PC-3 (cell line): ENCODE data around the gene P2RX5. TPM values are rescaled to one million over a fixed set of nuclear protein-coding genes. Genes with fewer than 3 reads are reported as not detected.
A peak's percentile ranks its signal among the peaks of the same experiment; 100 is the strongest.
"Not testable (repeated sequence)": the region's sequence is repeated elsewhere in the genome, so short reads cannot be mapped to it uniquely, and the experiment has no call there.

Experiments
- ATAC-seq: fragments of 200-7000 bp; cut with Tn5 transposase; 2 replicates; pipeline ENCODE4 v1.9.1; 2020; ENCODE audit warnings: mild to moderate bottlenecking, moderate library complexity
- BruUV-seq: library from RNA; stranded (reverse); fragments of 400-500 nt; replicated peaks from 2 replicates; lab custom pipeline; 2021; lab: Mats Ljungman, UMichigan
- CTCF ChIA-PET: fragments of 300-600 bp; sonication (Branson Sonifier 250); formaldehyde crosslinking; loops from one replicate; lab custom pipeline; 2022; ENCODE audit warnings: antibody characterized with exemption; lab: Charles Lee
- POLR2A ChIA-PET: fragments of 300-600 bp; sonication (Branson Sonifier 250); formaldehyde crosslinking; loops from one replicate; lab custom pipeline; 2022; ENCODE audit warnings: antibody characterized with exemption; ENCODE audit not compliant: unreplicated experiment; lab: Charles Lee
- DNase-seq: peaks from one replicate; pipeline ENCODE4 v3.0.0-alpha.2; 2015
- H2AFZ ChIP-seq: fragments of 300-600 bp; sonication (generic); 2 replicates; pipeline ENCODE4 v1.6.0; 2016; ENCODE audit warnings: antibody characterized with exemption, low read length
- H3F3A ChIP-seq: fragments of 300-600 bp; sonication (generic); one replicate; pipeline ENCODE4 v1.6.0; 2017; ENCODE audit warnings: antibody characterized with exemption, low read length, control low read depth, mild to moderate bottlenecking; ENCODE audit not compliant: unreplicated experiment
- H3K27ac ChIP-seq: fragments of 300-600 bp; sonication (generic); 2 replicates; pipeline ENCODE4 v1.5.1; 2016; ENCODE audit warnings: mild to moderate bottlenecking, low read length
- H3K27me3 ChIP-seq: fragments of 300-600 bp; sonication (generic); 2 replicates; pipeline ENCODE4 v1.6.1; 2016; ENCODE audit warnings: low read length, mixed read lengths
- H3K36me3 ChIP-seq: fragments of 300-600 bp; sonication (generic); 2 replicates; pipeline ENCODE4 v1.6.1; 2016; ENCODE audit warnings: low read depth, mixed run types, low read length, mixed read lengths
- H3K4me1 ChIP-seq: fragments of 300-600 bp; sonication (generic); 2 replicates; pipeline ENCODE4 v1.5.1; 2016; ENCODE audit warnings: low read length; ENCODE audit not compliant: insufficient read depth
- H3K4me2 ChIP-seq: fragments of 300-600 bp; sonication (generic); 2 replicates; pipeline ENCODE4 v1.6.0; 2016; ENCODE audit warnings: low read length
- H3K4me3 ChIP-seq: fragments of 300-600 bp; sonication (generic); 2 replicates; pipeline ENCODE4 v1.5.1; 2016; ENCODE audit warnings: mild to moderate bottlenecking, low read length, mixed read lengths
- H3K79me2 ChIP-seq: fragments of 300-600 bp; sonication (generic); 2 replicates; pipeline ENCODE4 v1.6.1; 2017; ENCODE audit warnings: low read length, mixed read lengths
- H3K9ac ChIP-seq: fragments of 300-600 bp; sonication (generic); 2 replicates; pipeline ENCODE4 v1.6.0; 2016; ENCODE audit warnings: mild to moderate bottlenecking, low read length
- H3K9me2 ChIP-seq: fragments of 300-600 bp; sonication (generic); replicated peaks from 2 replicates; pipeline ENCODE4 v1.6.1; 2016; ENCODE audit warnings: mixed run types, low read length, mixed read lengths
- H3K9me3 ChIP-seq: fragments of 300-600 bp; sonication (generic); 2 replicates; pipeline ENCODE4 v1.6.1; 2016; ENCODE audit warnings: low read length, mixed read lengths
- H4K20me1 ChIP-seq: fragments of 300-600 bp; sonication (generic); 2 replicates; pipeline ENCODE4 v1.6.1; 2016; ENCODE audit warnings: low read length, mixed read lengths
- EZH2 ChIP-seq: fragments of 300-600 bp; sonication (generic); IDR thresholded peaks from one replicate; pipeline ENCODE4 v1.6.1; 2017; ENCODE audit warnings: antibody characterized with exemption, mild to moderate bottlenecking, low read length; ENCODE audit not compliant: unreplicated experiment
- EZH2phosphoT487 ChIP-seq: fragments of 300-600 bp; sonication (generic); IDR thresholded peaks from 2 replicates; pipeline ENCODE4 v1.6.1; 2018; ENCODE audit warnings: mild to moderate bottlenecking, antibody characterized with exemption, low read length, borderline replicate concordance
- intact Hi-C: fragments of 100-400 bp; cut with micrococcal nuclease; formaldehyde crosslinking; loops from 2 replicates; pipeline ENCODE4 v1.9.0; 2023
- total RNA-seq: library from RNA; depleted of rRNA; stranded (reverse); fragments of >200 nt; gene quantifications from 2 replicates; pipeline ENCODE4 v1.2.3, GENCODE V29; 2014
- TF ChIP-seq, protein P1 (sequence below): fragments of 300-600 bp; sonication (generic); conservative IDR thresholded peaks from 2 replicates; pipeline ENCODE4 v1.5.1; 2017; ENCODE audit warnings: antibody characterized with exemption, low read depth, mild to moderate bottlenecking, low read length

Gene P2RX5
- total RNA-seq, 1 experiment from 2014 or later, result 13.0 TPM

DNA sequence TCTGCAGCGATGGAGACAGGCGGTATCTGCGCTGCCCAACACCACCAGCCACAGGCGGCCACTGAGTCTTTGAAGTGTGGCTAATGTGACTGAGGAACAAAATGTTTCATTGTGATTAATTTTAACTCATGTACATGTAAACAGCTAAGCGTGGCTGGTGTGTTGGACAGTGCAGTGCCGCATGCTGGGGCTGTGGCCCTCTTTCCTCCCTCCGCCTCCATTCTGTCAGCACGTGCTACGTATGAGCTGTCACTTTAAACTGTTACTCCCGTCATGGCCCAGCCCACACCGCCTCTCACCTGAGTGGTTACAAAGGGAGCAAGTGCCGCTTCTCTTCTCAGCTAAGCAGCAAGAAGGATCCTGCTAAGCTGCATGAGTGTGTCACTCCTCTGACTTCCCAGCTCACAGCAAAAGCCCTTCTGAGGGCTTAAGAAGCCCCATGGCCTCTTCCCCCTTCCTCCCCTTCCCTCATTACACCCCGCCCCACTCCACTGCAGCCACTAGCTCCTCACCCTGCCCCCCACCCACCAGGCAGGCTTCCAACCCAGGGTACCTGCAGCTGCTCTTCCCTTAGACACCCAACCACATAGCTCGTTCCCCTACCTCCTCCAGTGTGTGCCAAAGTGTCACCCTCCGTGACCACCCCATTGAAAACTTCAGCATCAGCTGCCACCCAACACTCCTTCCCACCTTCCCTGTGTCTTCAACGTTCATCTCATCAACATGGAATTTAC is 42.8 kb upstream of the P2RX5 start:
- DNase-seq (peak; percentile 43), ATAC-seq (peak; percentile 50)
- CTCF ChIA-PET, result interaction anchor here (1.2 to 1.4 kb wide), 2 partner anchors 34 to 108 kb away, joined by 5 to 8 read pairs; partner anchors contain the start of gene NCBP3
- H4K20me1 ChIP-seq, result no peaks in the 10 kb centered on the region
- peak overlapping the region; percentile 59 for H3K4me3 ChIP-seq
- H3K36me3 ChIP-seq, result no peaks in the 10 kb centered on the region
- no peak overlapping the region for H3K9ac ChIP-seq
- no TSS peak for BruUV-seq
- H2AFZ ChIP-seq, result peak overlapping the region; percentile 80
- H3F3A ChIP-seq, result no peaks in the 10 kb centered on the region
- peaks cover 11% of the 10 kb centered on the region for H3K4me1 ChIP-seq
- no peaks in the 10 kb centered on the region for H3K27me3 ChIP-seq
- H3K79me2 ChIP-seq, result no peaks in the 10 kb centered on the region
- H3K9me3 ChIP-seq, result no peaks in the 10 kb centered on the region
- TF ChIP-seq, protein P1, sequence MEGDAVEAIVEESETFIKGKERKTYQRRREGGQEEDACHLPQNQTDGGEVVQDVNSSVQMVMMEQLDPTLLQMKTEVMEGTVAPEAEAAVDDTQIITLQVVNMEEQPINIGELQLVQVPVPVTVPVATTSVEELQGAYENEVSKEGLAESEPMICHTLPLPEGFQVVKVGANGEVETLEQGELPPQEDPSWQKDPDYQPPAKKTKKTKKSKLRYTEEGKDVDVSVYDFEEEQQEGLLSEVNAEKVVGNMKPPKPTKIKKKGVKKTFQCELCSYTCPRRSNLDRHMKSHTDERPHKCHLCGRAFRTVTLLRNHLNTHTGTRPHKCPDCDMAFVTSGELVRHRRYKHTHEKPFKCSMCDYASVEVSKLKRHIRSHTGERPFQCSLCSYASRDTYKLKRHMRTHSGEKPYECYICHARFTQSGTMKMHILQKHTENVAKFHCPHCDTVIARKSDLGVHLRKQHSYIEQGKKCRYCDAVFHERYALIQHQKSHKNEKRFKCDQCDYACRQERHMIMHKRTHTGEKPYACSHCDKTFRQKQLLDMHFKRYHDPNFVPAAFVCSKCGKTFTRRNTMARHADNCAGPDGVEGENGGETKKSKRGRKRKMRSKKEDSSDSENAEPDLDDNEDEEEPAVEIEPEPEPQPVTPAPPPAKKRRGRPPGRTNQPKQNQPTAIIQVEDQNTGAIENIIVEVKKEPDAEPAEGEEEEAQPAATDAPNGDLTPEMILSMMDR, result no peak
- TF ChIP-seq EZH2phosphoT487, result no peak
- TF ChIP-seq EZH2, result no peak
- intact Hi-C loops, result no loop called here
- no peak overlapping the region for H3K27ac ChIP-seq
- H3K4me2 ChIP-seq, result peak overlapping the region; percentile 84
- H3K9me2 ChIP-seq, result no peaks in the 10 kb centered on the region
- POLR2A ChIA-PET, result no interaction called here

DNA sequence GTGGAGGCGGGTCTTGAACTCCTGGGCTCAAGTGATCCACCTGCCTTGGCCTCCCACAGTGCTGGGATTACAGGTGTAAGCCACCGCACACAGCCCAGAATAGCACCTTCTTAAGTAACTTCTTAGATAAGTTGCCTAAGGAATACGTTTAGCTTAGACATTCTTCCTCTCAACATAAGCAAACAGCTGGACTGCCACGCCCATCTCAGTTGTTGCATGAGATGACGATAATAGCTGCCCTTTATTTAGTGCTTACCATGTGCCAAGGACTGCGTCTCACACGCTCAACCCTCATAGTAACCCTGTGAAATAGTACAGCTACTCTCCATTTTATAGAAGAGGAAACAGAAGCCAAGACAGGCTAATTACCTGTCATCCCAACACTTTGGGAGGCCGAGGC is 39.6 kb upstream of the P2RX5 start:
- H3K9ac ChIP-seq, result no peak overlapping the region
- no peaks in the 10 kb centered on the region for H3F3A ChIP-seq
- peaks cover 13% of the 10 kb centered on the region for H3K4me1 ChIP-seq
- TF ChIP-seq, protein P1, result no peak
- TF ChIP-seq EZH2, result no peak
- TF ChIP-seq EZH2phosphoT487, result no peak
- ATAC-seq, result no peak
- no peaks in the 10 kb centered on the region for H3K36me3 ChIP-seq
- no TSS peak for BruUV-seq
- ChIA-PET POLR2A (no interaction called here), CTCF (interaction anchor here (0.6 kb wide), 2 partner anchors 19 to 70 kb away, joined by 3 read pairs; no protein-coding TSS in a partner anchor)
- H3K4me2 ChIP-seq, result no peak overlapping the region
- H3K9me3 ChIP-seq, result no peaks in the 10 kb centered on the region
- intact Hi-C loops, result no loop called here
- DNase-seq, result no peak
- no peaks in the 10 kb centered on the region for H4K20me1 ChIP-seq
- no peak overlapping the region for H2AFZ ChIP-seq
- no peaks in the 10 kb centered on the region for H3K27me3 ChIP-seq
- H3K27ac ChIP-seq, result no peak overlapping the region
- no peaks in the 10 kb centered on the region for H3K9me2 ChIP-seq
- no peaks in the 10 kb centered on the region for H3K79me2 ChIP-seq
- H3K4me3 ChIP-seq, result no peak overlapping the region

DNA sequence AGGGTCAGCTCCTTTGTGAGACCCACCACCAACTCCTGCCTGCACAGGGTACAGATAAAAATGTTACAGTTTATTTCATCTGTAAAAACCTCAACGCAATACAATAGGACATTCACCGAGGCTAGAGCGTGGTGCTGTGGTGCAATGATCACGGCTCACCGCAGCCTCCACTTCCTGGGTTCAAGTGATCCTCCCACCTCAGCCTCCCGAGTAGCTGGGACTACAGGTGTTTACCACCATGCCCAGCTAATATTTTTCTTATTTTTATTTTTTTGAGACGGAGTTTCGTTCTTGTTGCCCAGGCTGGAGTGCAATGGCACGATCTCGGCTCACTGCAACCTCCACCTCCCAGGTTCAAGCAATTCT is 38.9 kb upstream of the P2RX5 start:
- H3K4me3 ChIP-seq, H3K4me2 ChIP-seq, H3F3A ChIP-seq, BruUV-seq, H3K9me3 ChIP-seq, ATAC-seq, H4K20me1 ChIP-seq, H3K27ac ChIP-seq, DNase-seq, H2AFZ ChIP-seq, H3K9ac ChIP-seq, POLR2A ChIA-PET, H3K36me3 ChIP-seq, H3K27me3 ChIP-seq, H3K9me2 ChIP-seq, H3K79me2 ChIP-seq: not testable (repeated sequence)
- H3K4me1 ChIP-seq, result peaks cover 13% of the 10 kb centered on the region
- intact Hi-C loops, result loop anchor here (5.0 kb wide), 1 partner anchor 53 kb away; no protein-coding TSS in a partner anchor
- CTCF ChIA-PET, result interaction anchor here (0.6 kb wide), 1 partner anchor 204 kb away, joined by 3 read pairs; no protein-coding TSS in a partner anchor
